ENCODE measurements around the gene CDH13. TPM values are rescaled to one million over a fixed set of nuclear protein-coding genes. Genes with fewer than 3 reads are reported as not detected.

Gene CDH13
- total and polyA plus RNA-seq, 2 experiments from 2014 or later, result 2.9 to 4.8 TPM

DNA sequence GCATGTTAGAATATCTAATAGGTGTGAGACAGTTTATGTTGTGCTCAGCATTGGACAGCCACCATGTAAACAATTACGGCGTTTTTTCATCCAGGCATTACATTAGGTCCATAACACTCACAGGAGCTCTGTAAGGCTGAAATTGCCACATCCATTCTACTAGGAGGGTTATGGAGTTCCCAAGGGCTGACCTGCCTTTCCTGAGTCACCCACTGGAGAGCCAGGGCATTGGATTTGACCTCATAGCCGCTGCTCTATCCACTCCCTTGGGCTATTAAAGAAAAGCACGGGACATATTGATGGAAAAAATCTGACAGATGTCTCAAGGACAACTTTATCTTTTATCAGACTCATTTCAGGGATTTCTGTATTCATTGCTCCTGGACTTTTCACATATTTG, 874.7 kb downstream of the CDH13 start:
- Histone ChIP-seq H3K36me3 (no peaks in the 10 kb centered on the region), H3K9me3 (ENCODE audit: low read depth) (no peaks in the 10 kb centered on the region), H3K27ac (no peak overlapping the region), H3K4me1 (ENCODE audit: low read depth) (no peaks in the 10 kb centered on the region), H3K27me3 (no peaks in the 10 kb centered on the region), H3K4me3 (no peak overlapping the region)
- no peak for DNase-seq (ENCODE audit: low read depth in 1 of 2, low spot score in 1 of 2)
- TF ChIP-seq, protein P1, sequence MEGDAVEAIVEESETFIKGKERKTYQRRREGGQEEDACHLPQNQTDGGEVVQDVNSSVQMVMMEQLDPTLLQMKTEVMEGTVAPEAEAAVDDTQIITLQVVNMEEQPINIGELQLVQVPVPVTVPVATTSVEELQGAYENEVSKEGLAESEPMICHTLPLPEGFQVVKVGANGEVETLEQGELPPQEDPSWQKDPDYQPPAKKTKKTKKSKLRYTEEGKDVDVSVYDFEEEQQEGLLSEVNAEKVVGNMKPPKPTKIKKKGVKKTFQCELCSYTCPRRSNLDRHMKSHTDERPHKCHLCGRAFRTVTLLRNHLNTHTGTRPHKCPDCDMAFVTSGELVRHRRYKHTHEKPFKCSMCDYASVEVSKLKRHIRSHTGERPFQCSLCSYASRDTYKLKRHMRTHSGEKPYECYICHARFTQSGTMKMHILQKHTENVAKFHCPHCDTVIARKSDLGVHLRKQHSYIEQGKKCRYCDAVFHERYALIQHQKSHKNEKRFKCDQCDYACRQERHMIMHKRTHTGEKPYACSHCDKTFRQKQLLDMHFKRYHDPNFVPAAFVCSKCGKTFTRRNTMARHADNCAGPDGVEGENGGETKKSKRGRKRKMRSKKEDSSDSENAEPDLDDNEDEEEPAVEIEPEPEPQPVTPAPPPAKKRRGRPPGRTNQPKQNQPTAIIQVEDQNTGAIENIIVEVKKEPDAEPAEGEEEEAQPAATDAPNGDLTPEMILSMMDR (IDR thresholded peaks at IDR 0.05; ENCODE audit: low read depth, low read length), result no peak

- H3K27ac ChIP-seq, result no peak overlapping the region
- no peaks in the 10 kb centered on the region for H3K4me1 ChIP-seq (ENCODE audit: low read depth)
- TF ChIP-seq, protein P1 (IDR thresholded peaks at IDR 0.05; ENCODE audit: low read depth, low read length), result no peak
- no peaks in the 10 kb centered on the region for H3K36me3 ChIP-seq
- DNase-seq (ENCODE audit: low read depth in 1 of 2, low spot score in 1 of 2), result no peak
- H3K4me3 ChIP-seq, result no peak overlapping the region
- H3K9me3 ChIP-seq (ENCODE audit: low read depth), result no peaks in the 10 kb centered on the region
- H3K27me3 ChIP-seq, result no peaks in the 10 kb centered on the region
Observed at GRCh38 chr16:83508295-83508694, 881.5 kb downstream of the CDH13 start.

DNA sequence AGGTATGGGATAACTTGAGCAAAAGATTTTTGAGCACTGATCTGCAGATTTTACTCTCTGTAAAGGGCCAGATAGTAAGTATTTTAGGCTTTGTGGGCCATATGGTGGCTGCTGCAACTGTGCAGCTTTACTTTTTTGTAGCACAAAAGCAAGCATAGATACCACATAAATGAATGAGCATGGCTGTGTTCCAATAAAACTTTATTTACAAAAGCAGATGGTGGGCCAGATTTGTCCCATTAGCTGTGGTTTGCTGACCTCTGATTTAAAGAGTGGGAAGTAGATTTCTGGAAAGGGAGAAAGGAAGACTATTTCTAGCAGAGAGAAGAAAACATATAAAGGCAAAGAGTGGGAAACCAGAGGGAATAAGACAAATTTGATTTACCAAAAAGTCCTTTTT, 882.5 kb downstream of the CDH13 start:
- Histone ChIP-seq H3K9me3 (ENCODE audit: low read depth) (no peaks in the 10 kb centered on the region), H3K4me3 (no peak overlapping the region), H3K36me3 (no peaks in the 10 kb centered on the region), H3K27me3 (no peaks in the 10 kb centered on the region), H3K4me1 (ENCODE audit: low read depth) (no peaks in the 10 kb centered on the region), H3K27ac (no peak overlapping the region)
- TF ChIP-seq, protein P1 (IDR thresholded peaks at IDR 0.05; ENCODE audit: low read depth, low read length), result no peak
- no peak for DNase-seq (ENCODE audit: low read depth in 1 of 2, low spot score in 1 of 2)

DNA sequence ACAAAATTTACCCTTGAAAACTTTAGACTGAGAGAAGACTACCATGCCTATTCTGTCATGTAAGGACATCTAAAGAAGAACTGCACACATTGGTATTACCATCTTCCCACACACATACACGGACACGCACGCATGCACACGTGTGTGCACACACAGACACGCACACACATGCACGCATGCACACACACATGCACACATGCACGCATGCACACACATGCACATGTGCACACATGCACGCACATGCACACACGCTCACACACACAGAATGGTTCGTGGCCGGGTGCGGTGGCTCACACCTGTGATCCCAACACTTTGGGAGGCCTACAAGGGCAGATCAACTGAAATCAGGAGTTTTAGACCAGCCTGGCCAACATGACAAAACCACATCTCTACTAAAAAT, 884.1 kb downstream of the CDH13 start:
- H3K27ac ChIP-seq, result no peak overlapping the region
- TF ChIP-seq, protein P1 (IDR thresholded peaks at IDR 0.05; ENCODE audit: low read depth, low read length), result no peak
- no peak for DNase-seq (ENCODE audit: low read depth in 1 of 2, low spot score in 1 of 2)

DNA sequence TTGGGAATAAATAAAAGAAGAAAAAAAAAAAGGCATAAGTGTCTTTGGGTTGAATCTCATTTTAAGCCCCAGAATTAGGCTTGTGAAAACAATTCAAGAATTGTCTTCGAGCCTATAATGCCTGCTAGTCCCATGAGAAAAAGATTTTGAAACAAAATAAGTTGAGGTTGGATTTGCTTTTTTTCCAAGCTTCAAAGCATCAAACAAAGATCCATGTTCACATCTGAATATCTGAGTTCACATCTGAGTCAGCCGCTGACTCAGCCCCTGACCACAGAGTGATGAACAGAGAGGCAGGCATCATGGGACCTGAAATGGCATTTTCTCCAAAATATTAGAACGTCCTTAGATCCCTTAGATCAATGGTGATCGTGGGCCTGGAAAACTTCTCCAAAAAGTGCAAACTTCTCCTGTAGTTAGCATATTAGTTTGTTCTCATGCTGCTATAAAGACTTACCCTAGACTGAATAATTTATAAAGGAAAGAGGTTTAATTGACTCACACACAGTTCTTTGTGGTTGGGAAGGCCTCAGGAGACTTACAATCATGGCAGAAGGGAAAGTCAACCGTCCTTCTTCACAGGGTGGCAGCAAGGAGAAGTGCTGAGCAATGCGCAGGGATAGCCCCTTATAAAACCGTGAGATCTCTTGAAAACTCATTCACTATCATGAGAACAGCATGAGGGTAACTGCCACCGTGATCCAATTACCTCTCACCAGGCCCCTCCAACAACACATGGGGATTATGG, 886.4 kb downstream of the CDH13 start:
- Histone ChIP-seq H3K27ac (no peak overlapping the region), H3K36me3 (no peaks in the 10 kb centered on the region), H3K4me1 (ENCODE audit: low read depth) (no peaks in the 10 kb centered on the region), H3K27me3 (no peaks in the 10 kb centered on the region), H3K9me3 (ENCODE audit: low read depth) (no peaks in the 10 kb centered on the region), H3K4me3 (no peak overlapping the region)
- DNase-seq (ENCODE audit: low read depth in 1 of 2, low spot score in 1 of 2), result peak in 1 of 2 donors; percentile 42
- TF ChIP-seq, protein P1 (IDR thresholded peaks at IDR 0.05; ENCODE audit: low read depth, low read length), result no peak

More for the DNA sequence above, 884.1 kb downstream of the CDH13 start:
- no peaks in the 10 kb centered on the region for H3K36me3 ChIP-seq
- no peaks in the 10 kb centered on the region for H3K27me3 ChIP-seq
- no peaks in the 10 kb centered on the region for H3K4me1 ChIP-seq (ENCODE audit: low read depth)
- no peaks in the 10 kb centered on the region for H3K9me3 ChIP-seq (ENCODE audit: low read depth)
- no peak overlapping the region for H3K4me3 ChIP-seq

Data from cardiac muscle cell (in vitro differentiated cells and primary cell).